Liver (tissue), 3 donors: ENCODE data around the gene MNAT1.

Source experiments
- CTCF ChIP-seq: fragments of 150-350 bp; IDR thresholded peaks from 2 replicates; pipeline ENCODE4 v1.5.1; 2017; ENCODE audit warnings: improper control_type of control experiment, low read depth, low read length; ENCODE audit not compliant: missing input control
- GABPA ChIP-seq, 2 donors: IDR thresholded peaks in 1 of 2; conservative IDR thresholded peaks in 1 of 2; 2 replicates each; pipeline ENCODE4 v1.6.1; 2016; ENCODE audit warnings: antibody characterized with exemption in 2 of 2, mild to moderate bottlenecking in 1 of 2, moderate library complexity in 1 of 2
- MAX ChIP-seq: IDR thresholded peaks from 2 replicates; pipeline ENCODE4 v1.6.1; 2016; ENCODE audit warnings: antibody characterized with exemption
- NR2F2 ChIP-seq: IDR thresholded peaks from 2 replicates; pipeline ENCODE4 v1.6.1; 2016; ENCODE audit warnings: antibody characterized with exemption
- RAD21 ChIP-seq, 2 donors: IDR thresholded peaks; 2 replicates each; pipeline ENCODE4 v1.6.1; 2016; ENCODE audit warnings: antibody characterized with exemption in 2 of 2, mild to moderate bottlenecking in 2 of 2
- REST ChIP-seq: IDR thresholded peaks from 2 replicates; pipeline ENCODE4 v1.6.1; 2016; ENCODE audit warnings: antibody characterized with exemption, mild to moderate bottlenecking
- RXRA ChIP-seq, 2 donors: IDR thresholded peaks; 2 replicates each; pipeline ENCODE4 v1.6.1; 2017 to 2018; ENCODE audit warnings: antibody characterized with exemption in 2 of 2, mild to moderate bottlenecking in 1 of 2
- SP1 ChIP-seq: IDR thresholded peaks from 2 replicates; pipeline ENCODE4 v1.6.1; 2018; ENCODE audit warnings: antibody characterized with exemption, mild to moderate bottlenecking
- TAF1 ChIP-seq: conservative IDR thresholded peaks from 2 replicates; pipeline ENCODE4 v1.6.1; 2016; ENCODE audit warnings: antibody characterized with exemption, mild to moderate bottlenecking
- YY1 ChIP-seq: IDR thresholded peaks from 2 replicates; pipeline ENCODE4 v1.6.1; 2016; ENCODE audit warnings: antibody characterized with exemption, mild to moderate bottlenecking
- TF ChIP-seq, protein P1 (sequence below): IDR thresholded peaks from 2 replicates; pipeline ENCODE4 v1.6.1; 2016; ENCODE audit warnings: antibody characterized with exemption
- donor health status: healthy.
- donor health status: healthy.

- TF ChIP-seq YY1 (no peak), GABPA (IDR thresholded peaks at IDR 0.05 in 1 of 2, conservative IDR thresholded peaks at IDR 0.05 in 1 of 2) (no peak), CTCF (no peak), RAD21 (IDR thresholded peaks at IDR 0.05) (no peak), TAF1 (no peak), REST (no peak), RXRA (IDR thresholded peaks at IDR 0.05) (no peak), MAX (no peak), SP1 (no peak), NR2F2 (no peak)
- TF ChIP-seq, protein P1, sequence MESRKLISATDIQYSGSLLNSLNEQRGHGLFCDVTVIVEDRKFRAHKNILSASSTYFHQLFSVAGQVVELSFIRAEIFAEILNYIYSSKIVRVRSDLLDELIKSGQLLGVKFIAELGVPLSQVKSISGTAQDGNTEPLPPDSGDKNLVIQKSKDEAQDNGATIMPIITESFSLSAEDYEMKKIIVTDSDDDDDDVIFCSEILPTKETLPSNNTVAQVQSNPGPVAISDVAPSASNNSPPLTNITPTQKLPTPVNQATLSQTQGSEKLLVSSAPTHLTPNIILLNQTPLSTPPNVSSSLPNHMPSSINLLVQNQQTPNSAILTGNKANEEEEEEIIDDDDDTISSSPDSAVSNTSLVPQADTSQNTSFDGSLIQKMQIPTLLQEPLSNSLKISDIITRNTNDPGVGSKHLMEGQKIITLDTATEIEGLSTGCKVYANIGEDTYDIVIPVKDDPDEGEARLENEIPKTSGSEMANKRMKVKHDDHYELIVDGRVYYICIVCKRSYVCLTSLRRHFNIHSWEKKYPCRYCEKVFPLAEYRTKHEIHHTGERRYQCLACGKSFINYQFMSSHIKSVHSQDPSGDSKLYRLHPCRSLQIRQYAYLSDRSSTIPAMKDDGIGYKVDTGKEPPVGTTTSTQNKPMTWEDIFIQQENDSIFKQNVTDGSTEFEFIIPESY, result no peak
Observed at GRCh38 chr14:60986500-60986899, 251.9 kb downstream of the MNAT1 start.
